ENCODE measurements around the gene PRCC.
A peak's percentile ranks its signal among the peaks of the same experiment; 100 is the strongest.

PRCC gene

DNA sequence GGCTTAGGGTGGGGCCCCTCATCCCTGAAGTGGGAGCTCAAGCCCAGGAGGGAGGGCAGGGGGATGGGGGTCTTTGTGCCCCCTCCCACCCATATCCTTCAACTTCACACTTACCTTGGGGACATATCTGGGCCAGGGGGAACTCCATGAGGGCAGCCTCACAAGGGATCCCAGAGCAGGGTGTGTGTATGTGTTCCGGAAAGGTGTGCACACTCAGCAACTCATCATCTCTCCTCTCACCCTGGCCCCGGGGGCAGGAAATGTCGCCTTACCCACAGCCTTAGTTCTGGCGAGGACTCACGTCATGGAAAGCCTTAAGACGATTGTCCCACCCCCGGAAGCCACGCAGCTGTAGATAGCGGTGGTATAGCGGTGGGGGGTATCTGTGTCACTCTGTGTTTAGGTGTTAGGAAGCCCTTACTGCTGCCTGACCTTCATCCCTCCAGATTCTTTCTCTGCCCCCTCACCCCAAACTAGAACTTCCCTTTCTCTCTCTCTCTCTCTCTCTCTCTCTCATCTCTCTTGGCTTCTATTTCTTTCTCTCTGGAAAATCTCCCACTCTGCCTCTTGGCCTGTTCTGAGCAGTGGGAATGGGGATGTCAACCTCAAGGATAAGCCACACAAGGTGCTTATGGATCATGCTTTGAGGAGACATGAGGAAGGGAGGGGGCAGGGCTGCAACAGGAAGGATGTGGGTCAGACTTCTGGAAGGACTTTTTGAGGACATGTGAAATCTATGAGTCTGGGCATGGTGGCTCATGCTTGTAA is 49.4 kb downstream of the PRCC start, which contains the start of gene SH2D2A:
Gene SH2D2A, minus strand, starts transcription at position 288 of the 768 bp plus-strand sequence. Its CDS starts 140 bp downstream, at position 148.
- no peak for DNase-seq

DNA sequence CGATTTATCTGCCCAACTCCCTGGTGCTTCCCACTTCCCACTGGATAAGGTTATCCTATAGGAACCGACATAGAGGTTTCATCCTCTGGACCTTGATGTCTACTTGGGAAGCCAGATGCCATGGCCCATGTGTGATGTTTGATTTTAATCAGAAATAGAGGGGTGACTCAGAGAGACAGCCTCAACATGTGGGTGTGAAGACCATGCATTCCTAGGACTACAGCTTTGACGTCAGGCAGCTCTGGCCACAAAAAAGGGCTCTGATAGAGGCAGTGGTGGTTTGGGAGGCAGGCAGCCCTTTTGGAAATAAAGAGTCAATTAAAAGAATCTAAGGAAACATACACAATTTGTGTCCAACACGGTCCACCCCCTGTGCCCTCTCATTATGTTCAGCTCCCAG is 54.5 kb downstream of the PRCC start:
- DNase-seq = no peak

DNA sequence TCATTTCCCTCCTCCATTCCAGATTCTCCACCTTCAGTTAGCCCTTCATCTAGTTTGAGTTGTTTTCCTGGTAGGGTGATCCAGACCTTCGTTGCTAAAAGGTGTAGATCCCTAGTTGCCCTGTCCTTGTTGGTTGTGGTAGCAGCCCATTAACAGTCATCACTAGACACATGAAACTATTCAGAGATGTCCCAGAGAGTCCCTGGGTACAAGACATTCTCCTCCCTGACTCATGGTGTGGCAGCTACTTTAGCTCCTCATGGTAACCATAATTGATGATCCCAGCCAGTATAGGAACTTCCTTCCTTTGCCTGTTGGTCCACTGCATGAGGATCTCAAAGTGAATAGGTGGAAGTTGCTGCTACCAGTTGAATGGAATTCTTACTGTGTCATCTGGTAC is 55.3 kb downstream of the PRCC start:
- DNase-seq = no peak

DNA sequence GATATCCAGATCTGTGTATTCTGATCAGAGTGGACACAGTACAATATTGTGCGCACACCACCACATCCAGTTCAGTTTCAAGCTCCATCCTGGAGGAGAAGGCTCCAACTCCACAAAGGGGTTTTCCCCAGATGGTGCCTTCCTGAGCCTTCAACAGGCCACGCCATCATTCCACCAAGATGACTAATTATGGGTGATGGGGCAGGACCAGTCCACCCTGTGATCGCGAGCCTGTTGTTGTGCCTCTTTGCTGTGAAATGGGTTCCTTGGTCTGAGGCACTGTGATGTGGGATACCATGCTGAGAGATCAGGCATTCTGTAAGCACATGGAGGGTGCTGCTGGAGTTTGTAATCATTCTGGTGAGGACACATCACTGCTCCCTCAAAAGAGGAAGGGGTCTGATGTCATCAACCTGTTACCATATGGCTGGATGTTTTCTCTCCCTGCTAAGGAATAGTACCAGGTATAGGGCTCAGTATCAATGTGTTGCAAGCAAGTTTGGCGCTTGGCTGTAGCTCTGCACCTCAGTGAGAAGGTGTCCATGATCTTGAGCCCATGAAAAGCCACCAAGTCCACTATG is 56.0 kb downstream of the PRCC start:
- no peak for DNase-seq

DNA sequence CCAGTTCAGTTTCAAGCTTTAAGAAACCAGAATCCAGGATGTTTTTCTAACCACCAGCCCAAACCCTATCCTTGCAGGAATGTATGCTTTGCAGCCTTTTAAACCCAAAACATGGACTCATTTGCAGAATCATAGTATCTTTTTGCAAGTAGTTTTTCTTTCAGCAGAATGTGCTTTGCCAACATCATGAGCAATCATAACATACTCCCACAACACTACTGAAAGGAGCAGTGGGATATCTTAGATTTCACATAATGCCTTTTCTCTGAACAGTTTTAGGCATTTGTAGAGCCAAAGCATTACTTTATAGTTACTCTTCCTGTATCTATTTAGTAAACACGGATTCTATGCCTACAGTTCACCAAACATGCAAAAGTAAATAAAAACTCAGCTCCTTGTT is 59.3 kb downstream of the PRCC start:
- DNase-seq = no peak

DNA sequence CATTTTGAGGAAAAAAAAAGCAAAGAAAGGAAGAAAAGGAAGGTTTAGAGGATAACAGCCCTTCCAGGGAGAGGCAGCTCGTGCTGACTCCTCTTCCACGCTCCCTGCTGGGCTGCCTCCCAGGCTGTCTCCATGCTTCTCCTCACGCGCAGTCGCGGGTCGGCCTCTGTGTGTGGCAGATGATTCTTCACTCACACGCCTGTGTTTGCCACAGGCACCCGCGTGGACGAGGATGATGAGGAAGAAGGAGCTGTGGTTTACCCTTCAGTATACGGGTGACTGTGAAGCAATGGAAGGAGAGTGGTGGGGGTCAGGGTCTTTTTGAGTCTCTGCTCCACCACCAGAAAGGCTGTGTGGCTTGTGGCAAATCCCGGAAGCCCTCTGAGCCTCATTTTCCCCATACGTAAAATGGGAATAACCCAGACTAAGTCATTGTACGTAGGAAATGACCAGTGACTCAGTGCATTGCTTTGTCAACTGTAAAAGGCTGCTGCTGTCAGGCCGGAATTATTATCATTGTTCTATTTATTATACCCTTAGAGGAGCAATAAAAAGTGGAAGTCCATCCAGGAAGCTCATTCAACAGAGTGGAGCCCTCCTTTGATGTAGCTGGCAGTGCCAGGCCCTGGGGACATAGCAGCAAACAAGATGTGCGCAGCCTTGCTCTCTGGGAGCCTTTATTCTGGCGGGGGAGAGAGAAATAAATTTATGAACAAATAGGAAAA is 61.2 kb downstream of the PRCC start:
- no peak for DNase-seq

DNA sequence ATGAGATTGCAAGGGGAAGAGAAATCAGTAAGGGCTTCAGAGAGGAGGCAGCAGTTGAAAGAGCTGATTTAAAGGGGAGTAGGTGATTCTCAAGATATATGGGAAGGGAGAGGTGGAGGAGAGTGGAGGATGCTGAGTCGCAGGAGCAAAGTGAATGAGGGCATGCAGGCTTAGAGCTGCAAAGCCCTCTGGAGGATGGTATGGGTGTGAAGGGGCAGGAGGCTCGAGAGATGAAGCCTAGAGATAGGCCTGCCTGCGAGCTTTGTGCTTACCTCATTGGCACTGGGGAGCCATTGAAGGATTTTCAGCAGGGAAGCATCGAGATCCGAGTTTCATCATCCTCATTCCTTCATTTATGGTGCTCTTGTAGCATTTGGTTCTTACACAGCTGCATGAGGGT is 65.1 kb downstream of the PRCC start:
- DNase-seq = no peak

DNA sequence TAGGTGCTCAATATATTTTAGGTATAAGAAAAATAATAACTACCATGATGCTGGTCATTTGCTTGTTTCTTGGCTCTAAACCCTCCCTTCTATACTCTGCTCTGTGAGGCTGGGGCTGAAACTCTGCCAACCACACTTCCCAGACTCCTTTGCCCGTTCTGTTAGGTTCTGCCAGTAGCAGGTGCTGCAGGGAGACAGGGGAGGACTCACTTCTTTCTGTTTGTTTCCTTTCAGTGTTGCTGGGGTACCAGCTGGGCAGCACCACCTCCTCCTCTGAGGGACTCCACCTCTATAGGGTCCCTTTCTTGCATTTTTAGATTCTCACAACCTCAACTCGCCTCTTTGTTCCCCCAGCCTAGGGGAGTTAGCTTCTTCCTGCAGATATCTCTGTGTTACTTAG is 66.3 kb downstream of the PRCC start:
- DNase-seq = no peak

DNA sequence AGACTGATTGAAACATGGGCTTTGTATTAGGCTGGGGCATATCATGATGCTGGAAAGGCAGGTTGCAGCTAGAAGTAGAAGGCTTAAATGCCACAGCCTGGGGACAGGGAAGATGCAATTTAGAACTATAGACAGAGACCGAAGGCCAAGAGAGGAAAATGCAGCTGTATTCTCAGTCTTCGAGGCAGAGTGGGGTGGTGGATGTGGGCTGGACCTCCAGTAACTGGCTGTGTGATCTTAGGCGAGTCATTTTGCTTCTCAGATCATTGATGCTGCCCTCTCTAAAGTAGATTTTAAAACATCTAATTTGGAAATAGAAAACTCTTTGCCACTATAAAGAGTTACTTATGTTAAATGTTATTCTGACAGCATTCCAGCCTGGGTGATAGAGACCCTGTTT is 67.0 kb downstream of the PRCC start:
- DNase-seq = no peak

DNA sequence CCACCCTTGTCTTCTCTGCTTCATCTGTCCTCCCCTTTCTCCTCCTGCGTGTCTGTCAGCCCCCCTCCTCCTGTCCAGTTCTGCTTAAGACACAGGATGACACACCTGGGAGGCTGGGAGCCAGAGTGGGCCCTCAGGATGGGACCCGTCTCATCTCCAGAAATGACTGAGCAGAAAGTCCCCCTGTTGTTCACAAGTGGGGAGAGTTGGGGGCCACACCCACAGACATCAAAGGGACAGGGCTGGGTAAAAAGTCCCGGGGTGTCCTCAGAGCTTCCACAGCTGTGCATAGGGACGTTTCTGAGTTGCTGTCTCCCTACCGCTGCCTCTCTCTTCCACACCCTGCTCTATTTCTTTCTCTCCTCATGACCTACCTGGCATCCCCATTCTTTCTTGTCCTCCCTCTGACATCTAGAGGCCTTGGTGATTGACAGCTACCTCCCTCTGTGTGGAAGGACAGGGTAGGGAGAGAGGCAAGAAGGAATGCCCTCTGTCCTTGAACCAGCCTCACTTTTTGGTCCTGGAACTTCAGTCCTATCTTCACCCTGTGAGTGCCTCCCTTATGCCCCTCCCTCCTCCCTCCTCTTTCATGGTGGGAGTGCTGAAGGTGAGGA is 68.8 kb downstream of the PRCC start:
- no peak for DNase-seq

DNA sequence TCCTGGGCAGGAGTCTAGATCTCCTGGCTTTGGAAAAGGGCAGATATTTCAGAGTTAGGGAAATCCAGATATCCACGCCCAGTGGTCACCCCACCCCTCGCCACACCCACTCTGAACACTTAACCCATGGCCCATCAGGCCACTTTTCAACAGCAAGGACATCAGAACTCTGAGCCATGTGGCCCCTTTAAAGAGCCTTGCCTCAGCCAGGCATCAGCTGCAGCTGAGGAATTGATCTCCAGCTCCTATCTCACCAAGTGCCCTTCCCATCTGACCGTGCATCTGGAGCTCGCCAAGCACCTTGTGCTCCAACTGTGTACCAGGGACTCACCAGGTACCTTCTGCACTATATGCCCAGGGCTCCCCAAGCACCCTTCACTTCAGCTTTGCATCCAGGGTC is 69.6 kb downstream of the PRCC start:
- DNase-seq = no peak

DNA sequence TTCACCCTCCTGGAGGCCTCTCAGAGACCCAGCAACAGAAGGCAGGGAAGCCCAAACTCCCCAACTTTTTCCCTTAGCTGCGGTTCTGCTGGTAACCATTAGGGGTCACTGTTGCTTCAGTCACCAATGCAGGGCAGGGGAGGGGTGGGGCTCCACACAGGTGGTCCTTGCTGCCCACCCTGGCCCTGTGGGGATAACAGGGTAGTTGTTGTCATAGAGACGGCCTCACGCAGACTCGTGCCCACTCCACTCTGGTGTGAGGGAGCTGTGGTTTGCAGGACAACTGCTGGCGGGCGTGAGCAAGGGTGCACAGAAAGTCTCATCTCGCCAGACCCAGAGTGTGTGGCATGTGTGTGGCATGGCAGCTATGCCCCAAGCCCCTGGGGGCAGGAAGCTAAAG is 71.6 kb downstream of the PRCC start:
- peak in 1 of 2 experiments; percentile 12 for DNase-seq

DNA sequence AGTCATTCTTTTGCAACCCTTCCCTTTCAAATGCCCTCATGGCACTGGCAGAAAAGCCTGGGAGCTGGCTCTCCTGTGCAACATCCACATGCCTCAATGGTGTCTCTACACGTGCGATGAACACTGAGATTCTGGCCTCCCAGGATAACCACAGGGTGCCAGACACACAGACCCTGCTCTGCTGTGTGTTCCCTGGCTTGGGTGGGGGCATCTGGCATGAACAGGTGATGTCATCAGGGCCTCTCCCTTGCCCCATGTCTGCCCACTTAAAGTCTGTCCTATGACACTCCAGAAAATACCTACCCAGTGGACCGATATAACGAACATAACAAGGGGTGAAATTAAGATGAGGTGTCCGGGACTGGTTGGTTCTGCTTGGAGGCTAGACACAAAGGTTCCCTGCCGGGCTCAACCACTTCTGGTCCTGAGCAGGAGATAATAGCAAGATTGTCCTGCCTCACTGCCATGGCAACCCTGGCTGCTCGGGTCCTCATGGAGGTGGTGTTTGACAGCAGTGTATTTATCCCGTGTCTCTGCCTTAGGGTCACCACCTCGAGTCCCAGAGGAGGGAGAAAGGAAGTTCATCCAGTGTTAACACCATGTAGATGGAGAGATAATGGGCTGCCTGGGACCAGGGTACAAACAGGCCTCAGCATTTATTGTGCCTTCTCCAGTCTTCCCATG is 72.2 kb downstream of the PRCC start:
- no peak for DNase-seq

DNA sequence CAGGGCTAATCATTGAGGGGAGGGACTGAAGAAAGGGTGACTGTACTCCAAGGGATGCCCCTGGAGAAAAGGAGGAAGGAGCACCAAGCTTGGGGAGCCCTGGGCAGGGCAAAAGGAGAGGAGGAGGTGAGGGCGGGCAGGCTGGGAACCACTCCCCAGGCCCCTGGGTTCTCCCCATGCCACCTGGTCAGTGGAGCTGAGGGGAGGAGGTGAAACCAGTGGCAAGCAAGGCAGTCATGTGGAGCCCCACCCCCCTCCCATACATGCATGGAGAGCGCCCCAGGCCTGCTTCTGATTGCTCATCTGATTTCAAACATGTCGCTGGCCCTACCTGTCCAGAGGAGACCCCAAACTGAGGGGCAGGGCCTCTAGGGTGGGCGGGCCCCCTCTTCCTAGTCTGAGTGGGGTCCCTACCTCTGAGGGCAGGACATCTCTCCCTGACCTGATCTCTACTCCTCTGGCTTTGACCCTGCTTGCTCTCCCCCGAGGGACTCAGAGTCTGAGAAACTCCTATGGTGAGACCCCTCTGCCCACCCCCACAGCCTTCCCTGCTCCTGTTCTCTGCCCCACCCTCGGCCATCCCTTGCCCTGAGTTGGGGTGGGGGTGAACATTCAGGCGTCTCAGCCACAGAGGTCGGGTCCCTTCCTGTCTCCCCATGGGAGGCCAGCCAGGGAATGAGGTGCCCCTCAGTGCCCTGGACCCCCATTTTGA is 73.0 kb downstream of the PRCC start:
- no peak for DNase-seq

DNA sequence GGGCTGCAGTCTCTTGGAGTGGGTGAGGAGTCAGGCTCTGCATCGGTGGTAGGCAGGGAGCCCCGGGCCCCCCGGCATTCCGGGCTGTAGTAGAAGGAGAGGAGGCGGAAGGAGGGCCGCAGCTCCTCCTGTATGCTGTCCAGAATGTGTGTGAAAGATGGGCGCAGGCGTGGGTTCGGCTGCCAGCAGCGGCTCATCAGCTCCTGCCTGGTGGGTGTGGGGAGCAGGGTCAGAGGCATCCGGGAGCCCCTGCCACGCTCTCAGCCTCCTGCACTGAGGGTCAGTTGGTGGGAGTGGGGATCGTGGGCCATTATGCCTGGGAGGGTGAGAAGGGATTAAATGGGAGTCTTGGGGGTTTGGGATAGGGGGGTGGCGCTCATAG is 73.6 kb downstream of the PRCC start:
- no peak for DNase-seq

DNA sequence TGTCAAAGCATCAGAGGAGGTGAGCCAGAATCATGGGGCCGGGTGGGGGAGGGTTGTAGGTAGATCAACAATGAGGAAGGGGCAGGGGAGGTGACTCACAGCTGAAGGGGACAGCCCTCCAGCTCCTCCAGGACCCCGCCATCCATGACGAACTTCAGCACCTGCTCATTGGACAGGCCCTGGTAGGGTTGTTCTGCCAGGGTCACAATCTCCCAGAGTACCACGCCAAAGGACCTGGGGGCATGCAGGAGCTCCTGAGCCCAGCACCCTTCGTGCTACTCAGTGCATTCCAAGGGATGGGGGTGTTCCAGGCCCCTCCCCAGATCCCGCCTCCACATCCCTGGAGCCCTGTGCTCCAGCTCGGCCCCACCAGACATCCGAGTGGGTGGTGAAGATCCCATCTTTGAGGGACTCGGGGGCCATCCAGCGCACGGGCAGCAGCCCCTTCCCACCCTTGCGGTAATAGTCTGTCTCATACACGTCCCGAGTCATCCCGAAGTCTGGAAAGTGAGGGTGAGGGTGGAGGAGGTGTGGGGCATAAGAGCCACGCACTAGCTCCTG is 74.0 kb downstream of the PRCC start:
- DNase-seq = no peak

DNA sequence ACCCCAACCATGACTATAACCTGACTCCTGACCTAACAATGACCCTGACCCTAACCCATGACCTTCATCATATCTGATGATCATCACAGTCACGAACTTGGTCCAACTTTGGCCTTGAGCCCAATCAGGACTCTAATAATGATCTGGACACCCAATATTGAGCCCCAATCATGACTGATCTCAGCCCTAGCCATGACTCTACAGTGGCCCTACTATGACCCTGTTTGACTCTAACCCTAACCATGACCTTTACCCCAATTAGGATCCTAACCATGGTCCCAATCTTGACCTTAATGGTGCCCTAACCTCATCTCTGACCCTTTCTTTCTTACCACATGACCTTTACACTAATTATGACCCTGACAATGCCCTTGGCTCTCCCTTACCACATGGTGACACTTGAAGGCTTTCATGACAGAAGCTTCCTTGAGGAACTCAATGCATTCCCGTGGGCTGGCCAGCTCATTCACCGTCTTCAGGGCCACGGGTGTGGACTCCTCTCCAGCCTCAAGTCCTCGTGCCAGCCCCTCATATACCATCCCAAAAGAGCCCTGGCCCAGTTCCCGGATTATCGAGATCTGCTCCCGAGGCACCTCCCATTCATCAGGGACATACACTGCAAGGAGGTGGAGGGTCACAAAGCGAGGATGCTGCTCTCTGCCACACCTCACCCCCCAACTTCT is 75.4 kb downstream of the PRCC start:
- DNase-seq = no peak

DNA sequence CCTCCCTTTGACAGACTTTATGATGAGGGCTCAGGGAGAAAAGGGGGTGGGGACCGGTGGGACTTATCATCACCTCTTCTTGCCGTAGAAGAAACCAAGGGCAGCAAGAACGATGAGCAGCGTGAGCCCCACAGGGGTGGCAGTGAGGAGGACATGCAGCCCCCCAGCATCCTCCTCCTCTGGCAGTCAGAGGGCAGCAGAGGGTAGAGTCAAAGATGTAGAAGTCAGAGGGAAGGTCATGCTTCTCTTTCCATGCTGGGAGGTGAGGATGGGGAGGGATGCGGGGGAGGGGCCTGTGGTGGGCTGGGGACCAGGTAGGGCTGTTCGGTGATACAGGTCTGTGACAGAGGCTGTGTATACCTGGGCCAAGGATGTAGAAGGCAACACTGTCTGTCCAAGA is 76.8 kb downstream of the PRCC start:
- DNase-seq = no peak

DNA sequence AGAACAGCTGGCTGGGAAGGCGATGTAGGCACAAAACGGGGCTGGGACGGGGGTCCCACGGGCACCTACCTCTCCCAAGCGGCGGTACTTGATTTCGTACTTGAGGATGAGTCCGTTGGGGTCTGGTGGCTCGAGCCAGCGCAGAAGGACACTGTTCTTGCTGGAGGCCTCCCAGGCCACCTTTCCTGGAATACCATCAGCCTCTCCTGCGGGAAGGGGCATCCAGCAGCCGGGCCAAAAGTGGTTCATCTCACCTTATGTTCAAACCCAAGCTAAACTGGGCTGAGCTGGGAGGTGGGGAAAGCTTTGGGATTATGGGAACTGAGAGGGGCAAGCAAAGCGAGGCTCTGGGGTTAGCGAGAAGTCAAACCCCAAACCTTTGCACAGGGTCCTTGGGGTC is 77.3 kb downstream of the PRCC start:
- no peak for DNase-seq

DNA sequence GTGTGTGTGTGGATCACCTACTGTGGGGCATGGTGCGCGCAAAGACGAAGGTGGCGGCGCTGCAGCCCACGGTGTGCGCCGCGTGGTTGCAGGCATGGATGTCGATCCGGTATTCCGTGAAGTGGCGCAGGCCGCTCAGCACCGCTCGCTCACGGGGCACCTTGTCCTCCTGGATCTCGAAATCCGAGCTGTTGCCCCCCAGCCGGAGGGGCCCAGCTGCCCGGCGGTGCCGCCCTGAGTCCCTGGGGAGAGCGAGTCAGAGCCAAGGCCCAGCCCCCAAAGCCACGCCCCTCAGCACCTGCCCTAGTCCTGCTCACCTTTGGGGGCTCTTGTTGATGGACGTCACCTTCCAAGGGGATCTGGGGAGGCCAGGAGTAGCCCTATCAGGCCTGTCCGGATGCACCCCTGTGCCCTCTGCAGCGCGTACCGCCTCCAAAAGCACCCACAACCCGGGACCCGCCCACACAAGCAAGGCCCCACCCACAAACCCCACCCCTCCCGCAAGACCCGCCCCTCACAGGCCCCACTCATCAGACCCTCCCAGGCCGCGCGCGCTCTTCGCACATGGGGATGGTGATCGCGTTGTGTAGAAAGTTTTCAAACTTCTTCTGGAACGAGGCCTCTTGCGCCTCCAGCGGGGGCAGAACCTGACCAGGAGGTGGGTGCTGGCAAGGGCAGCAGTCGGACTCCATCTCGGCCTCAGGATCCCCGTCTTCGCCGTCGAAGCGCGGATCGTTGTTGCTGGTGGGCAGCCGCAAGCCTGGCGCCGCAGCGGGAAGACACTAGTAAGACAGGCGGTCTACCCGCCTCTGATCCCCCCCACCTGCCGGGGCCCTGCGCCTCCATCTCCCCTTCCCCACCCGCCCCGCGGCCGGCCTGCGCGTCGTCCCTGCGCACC is 78.0 kb downstream of the PRCC start:
- DNase-seq = no peak

Measured in NCI-H1930 (cell line).